ENCODE measurements around the gene MAST4. TPM values are rescaled to one million over a fixed set of nuclear protein-coding genes. Genes with fewer than 3 reads are reported as not detected.
A peak's percentile ranks its signal among the peaks of the same experiment; 100 is the strongest.

Gene MAST4
- polyA plus RNA-seq, 1 donor (not counting 4 experiments of a cell fraction or from before 2014, with no cell fraction given), result 19.8 TPM

- Histone ChIP-seq H3K4me3 (ENCODE audit: control insufficient read depth in 2 of 3, extremely low read depth in 1 of 3, insufficient read depth in 2 of 3, low read depth in 1 of 3, low read length in 3 of 3) (no peak overlapping the region), H3K79me2 (ENCODE audit: control insufficient read depth, insufficient read depth, low read length) (no peaks in the 10 kb centered on the region), H4K20me1 (ENCODE audit: control insufficient read depth, extremely low read depth, insufficient read depth, low read length) (no peaks in the 10 kb centered on the region), H3K4me2 (ENCODE audit: control insufficient read depth, extremely low read depth, insufficient read depth, low read depth, low read length) (no peak overlapping the region), H3K27ac (ENCODE audit: control insufficient read depth, insufficient read depth, low read length) (no peak overlapping the region), H2AFZ (ENCODE audit: control insufficient read depth, low read length) (peak overlapping the region; percentile 37), H3K36me3 (ENCODE audit: control insufficient read depth in 2 of 2, extremely low read depth in 1 of 2, insufficient read depth in 2 of 2, low read length in 2 of 2) (no peaks in the 10 kb centered on the region), H3K4me1 (ENCODE audit: control insufficient read depth, extremely low read depth, insufficient read depth, low read length) (peaks cover 41% of the 10 kb centered on the region), H3K9me3 (ENCODE audit: control insufficient read depth, low read depth, low read length) (no peaks in the 10 kb centered on the region), H3K9ac (ENCODE audit: control insufficient read depth, extremely low read depth, insufficient read depth, low read length) (no peak overlapping the region), H3K27me3 (ENCODE audit: control insufficient read depth, extremely low read depth, insufficient read depth, low read length) (no peaks in the 10 kb centered on the region), H3K9me1 (ENCODE audit: control insufficient read depth, extremely low read depth, insufficient read depth, low read length) (no peaks in the 10 kb centered on the region)
- dilution Hi-C loops (cut with MboI; ENCODE audit: extremely low pct_ligation_motif_present, low sequenced_read_pairs), result no loop called here
- no peak for DNase-seq (ENCODE audit: low read depth, low spot score)
- FAIRE-seq, result peak; percentile 55
- TF ChIP-seq CTCF (optimal IDR thresholded peaks at IDR 0.05 in 1 of 3, IDR thresholded peaks at IDR 0.05 in 1 of 3, conservative IDR thresholded peaks at IDR 0.05 in 1 of 3; ENCODE audit: extremely low read depth in 1 of 3, insufficient read depth in 2 of 3, low read length in 3 of 3) (no peak), EZH2 (IDR thresholded peaks at IDR 0.05; ENCODE audit: low read length) (no peak)
Observed at GRCh38 chr5:66992547-66992946, 396.4 kb downstream of the MAST4 start.

DNA sequence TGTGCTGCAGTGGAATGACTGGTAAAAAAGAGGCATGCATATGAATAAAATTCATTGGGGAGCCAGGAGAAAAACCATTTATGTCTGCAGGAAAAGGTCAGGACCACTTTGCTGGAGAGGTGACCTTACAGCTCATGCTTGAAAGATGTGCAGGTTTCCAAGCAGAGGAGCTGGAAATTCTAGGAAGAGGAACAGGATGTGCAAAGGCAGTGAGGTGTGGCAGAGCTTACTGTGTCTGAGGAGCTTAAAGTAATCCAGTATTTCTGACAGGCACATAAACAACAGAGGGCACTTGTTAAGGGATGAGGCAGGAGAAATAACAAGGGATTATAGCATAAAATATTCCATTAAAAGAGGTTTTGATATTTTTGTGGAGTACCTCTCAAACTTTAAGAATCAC is 397.3 kb downstream of the MAST4 start:
- no peaks in the 10 kb centered on the region for H3K9me1 ChIP-seq (ENCODE audit: control insufficient read depth, extremely low read depth, insufficient read depth, low read length)
- H3K4me3 ChIP-seq (ENCODE audit: control insufficient read depth in 2 of 3, extremely low read depth in 1 of 3, insufficient read depth in 2 of 3, low read depth in 1 of 3, low read length in 3 of 3), result no peak overlapping the region
- no peaks in the 10 kb centered on the region for H3K79me2 ChIP-seq (ENCODE audit: control insufficient read depth, insufficient read depth, low read length)
- H4K20me1 ChIP-seq (ENCODE audit: control insufficient read depth, extremely low read depth, insufficient read depth, low read length), result no peaks in the 10 kb centered on the region
- no peak overlapping the region for H3K27ac ChIP-seq (ENCODE audit: control insufficient read depth, insufficient read depth, low read length)
- H3K9me3 ChIP-seq (ENCODE audit: control insufficient read depth, low read depth, low read length), result no peaks in the 10 kb centered on the region
- H3K4me2 ChIP-seq (ENCODE audit: control insufficient read depth, extremely low read depth, insufficient read depth, low read depth, low read length), result no peak overlapping the region
- no peaks in the 10 kb centered on the region for H3K27me3 ChIP-seq (ENCODE audit: control insufficient read depth, extremely low read depth, insufficient read depth, low read length)
- FAIRE-seq, result no peak
- peaks cover 37% of the 10 kb centered on the region for H3K4me1 ChIP-seq (ENCODE audit: control insufficient read depth, extremely low read depth, insufficient read depth, low read length)
- no peaks in the 10 kb centered on the region for H3K36me3 ChIP-seq (ENCODE audit: control insufficient read depth in 2 of 2, extremely low read depth in 1 of 2, insufficient read depth in 2 of 2, low read length in 2 of 2)
- dilution Hi-C loops (cut with MboI; ENCODE audit: extremely low pct_ligation_motif_present, low sequenced_read_pairs), result no loop called here
- no peak overlapping the region for H2AFZ ChIP-seq (ENCODE audit: control insufficient read depth, low read length)
- no peak for DNase-seq (ENCODE audit: low read depth, low spot score)
- no peak for TF ChIP-seq EZH2 (IDR thresholded peaks at IDR 0.05; ENCODE audit: low read length)
- no peak for TF ChIP-seq CTCF (optimal IDR thresholded peaks at IDR 0.05 in 1 of 3, IDR thresholded peaks at IDR 0.05 in 1 of 3, conservative IDR thresholded peaks at IDR 0.05 in 1 of 3; ENCODE audit: extremely low read depth in 1 of 3, insufficient read depth in 2 of 3, low read length in 3 of 3)
- no peak overlapping the region for H3K9ac ChIP-seq (ENCODE audit: control insufficient read depth, extremely low read depth, insufficient read depth, low read length)

Data from keratinocyte (primary cell).